Measurements from ENCODE around the gene TINCR. TPM values are rescaled to one million over a fixed set of nuclear protein-coding genes. Genes with fewer than 3 reads are reported as not detected.

The TINCR gene
- total RNA-seq, 1 experiment from 2014 or later, result not detected

GRCh38 chr19:5560156-5560555 is 7.6 kb downstream of the TINCR start:
- Histone ChIP-seq H3K4me2 (ENCODE audit: low read depth, low read length, poor library complexity, severe bottlenecking) (no peak overlapping the region), H3K79me2 (ENCODE audit: low read length) (no peaks in the 10 kb centered on the region), H4K20me1 (ENCODE audit: insufficient read depth, low read depth, low read length) (no peaks in the 10 kb centered on the region), H3K9me2 (replicated peaks; ENCODE audit: insufficient read depth, low read length) (no peaks in the 10 kb centered on the region), H3K9ac (ENCODE audit: low read length) (no peak overlapping the region), H3K27me3 (ENCODE audit: low read length) (no peaks in the 10 kb centered on the region), H2AFZ (ENCODE audit: low read length) (no peak overlapping the region), H3K4me1 (ENCODE audit: low read length) (no peaks in the 10 kb centered on the region), H3K36me3 (ENCODE audit: insufficient read depth, low read length) (no peaks in the 10 kb centered on the region), H3K27ac (ENCODE audit: low read length) (no peak overlapping the region), H3K9me3 (ENCODE audit: low read length) (peaks cover 6% of the 10 kb centered on the region), H3K4me3 (ENCODE audit: low read length) (no peak overlapping the region)
- no peak for DNase-seq

GRCh38 chr19:5559804-5560133 is 8.0 kb downstream of the TINCR start:
- H3K9ac ChIP-seq (ENCODE audit: low read length), result no peak overlapping the region
- H3K27ac ChIP-seq (ENCODE audit: low read length), result no peak overlapping the region
- peaks cover 6% of the 10 kb centered on the region for H3K9me3 ChIP-seq (ENCODE audit: low read length)
- H3K4me2 ChIP-seq (ENCODE audit: low read depth, low read length, poor library complexity, severe bottlenecking), result no peak overlapping the region
- H2AFZ ChIP-seq (ENCODE audit: low read length), result no peak overlapping the region
- no peaks in the 10 kb centered on the region for H3K4me1 ChIP-seq (ENCODE audit: low read length)
- no peaks in the 10 kb centered on the region for H3K27me3 ChIP-seq (ENCODE audit: low read length)
- DNase-seq, result no peak
- H3K36me3 ChIP-seq (ENCODE audit: insufficient read depth, low read length), result no peaks in the 10 kb centered on the region
- no peaks in the 10 kb centered on the region for H4K20me1 ChIP-seq (ENCODE audit: insufficient read depth, low read depth, low read length)
- H3K4me3 ChIP-seq (ENCODE audit: low read length), result no peak overlapping the region
- H3K79me2 ChIP-seq (ENCODE audit: low read length), result no peaks in the 10 kb centered on the region
- H3K9me2 ChIP-seq (replicated peaks; ENCODE audit: insufficient read depth, low read length), result no peaks in the 10 kb centered on the region

GRCh38 chr19:5558101-5558621 is 9.6 kb downstream of the TINCR start:
- Histone ChIP-seq H3K4me3 (ENCODE audit: low read length) (no peak overlapping the region), H2AFZ (ENCODE audit: low read length) (no peak overlapping the region), H3K4me1 (ENCODE audit: low read length) (no peaks in the 10 kb centered on the region), H3K27ac (ENCODE audit: low read length) (no peak overlapping the region), H3K9ac (ENCODE audit: low read length) (no peak overlapping the region), H3K36me3 (ENCODE audit: insufficient read depth, low read length) (no peaks in the 10 kb centered on the region), H3K4me2 (ENCODE audit: low read depth, low read length, poor library complexity, severe bottlenecking) (no peak overlapping the region), H3K79me2 (ENCODE audit: low read length) (no peaks in the 10 kb centered on the region), H3K9me2 (replicated peaks; ENCODE audit: insufficient read depth, low read length) (no peaks in the 10 kb centered on the region), H3K9me3 (ENCODE audit: low read length) (peaks cover 6% of the 10 kb centered on the region), H3K27me3 (ENCODE audit: low read length) (no peaks in the 10 kb centered on the region), H4K20me1 (ENCODE audit: insufficient read depth, low read depth, low read length) (no peaks in the 10 kb centered on the region)
- no peak for DNase-seq

GRCh38 chr19:5557691-5558090 is 10.1 kb downstream of the TINCR start:
- no peaks in the 10 kb centered on the region for H3K27me3 ChIP-seq (ENCODE audit: low read length)
- no peak overlapping the region for H3K27ac ChIP-seq (ENCODE audit: low read length)
- H3K9me2 ChIP-seq (replicated peaks; ENCODE audit: insufficient read depth, low read length), result no peaks in the 10 kb centered on the region
- no peaks in the 10 kb centered on the region for H3K79me2 ChIP-seq (ENCODE audit: low read length)
- no peak overlapping the region for H3K9ac ChIP-seq (ENCODE audit: low read length)
- H3K9me3 ChIP-seq (ENCODE audit: low read length), result peaks cover 6% of the 10 kb centered on the region
- DNase-seq, result no peak
- H3K4me1 ChIP-seq (ENCODE audit: low read length), result no peaks in the 10 kb centered on the region
- no peak overlapping the region for H2AFZ ChIP-seq (ENCODE audit: low read length)
- no peak overlapping the region for H3K4me2 ChIP-seq (ENCODE audit: low read depth, low read length, poor library complexity, severe bottlenecking)
- H4K20me1 ChIP-seq (ENCODE audit: insufficient read depth, low read depth, low read length), result no peaks in the 10 kb centered on the region
- no peak overlapping the region for H3K4me3 ChIP-seq (ENCODE audit: low read length)
- H3K36me3 ChIP-seq (ENCODE audit: insufficient read depth, low read length), result no peaks in the 10 kb centered on the region

GRCh38 chr19:5554828-5555227 is 12.9 kb downstream of the TINCR start:
- Histone ChIP-seq H3K9ac (ENCODE audit: low read length) (no peak overlapping the region), H4K20me1 (ENCODE audit: insufficient read depth, low read depth, low read length) (no peaks in the 10 kb centered on the region), H3K79me2 (ENCODE audit: low read length) (no peaks in the 10 kb centered on the region), H3K27ac (ENCODE audit: low read length) (no peak overlapping the region), H3K4me1 (ENCODE audit: low read length) (no peaks in the 10 kb centered on the region), H3K36me3 (ENCODE audit: insufficient read depth, low read length) (no peaks in the 10 kb centered on the region), H3K4me2 (ENCODE audit: low read depth, low read length, poor library complexity, severe bottlenecking) (no peak overlapping the region), H3K4me3 (ENCODE audit: low read length) (no peak overlapping the region), H2AFZ (ENCODE audit: low read length) (no peak overlapping the region), H3K27me3 (ENCODE audit: low read length) (no peaks in the 10 kb centered on the region), H3K9me3 (ENCODE audit: low read length) (no peaks in the 10 kb centered on the region), H3K9me2 (replicated peaks; ENCODE audit: insufficient read depth, low read length) (no peaks in the 10 kb centered on the region)
- DNase-seq, result no peak

GRCh38 chr19:5553892-5554291 is 13.9 kb downstream of the TINCR start:
- no peaks in the 10 kb centered on the region for H3K4me1 ChIP-seq (ENCODE audit: low read length)
- H3K79me2 ChIP-seq (ENCODE audit: low read length), result no peaks in the 10 kb centered on the region
- H3K36me3 ChIP-seq (ENCODE audit: insufficient read depth, low read length), result no peaks in the 10 kb centered on the region
- no peak overlapping the region for H3K4me2 ChIP-seq (ENCODE audit: low read depth, low read length, poor library complexity, severe bottlenecking)
- no peak overlapping the region for H3K27ac ChIP-seq (ENCODE audit: low read length)
- H3K9me3 ChIP-seq (ENCODE audit: low read length), result no peaks in the 10 kb centered on the region
- no peak overlapping the region for H2AFZ ChIP-seq (ENCODE audit: low read length)
- DNase-seq, result no peak
- H3K9me2 ChIP-seq (replicated peaks; ENCODE audit: insufficient read depth, low read length), result no peaks in the 10 kb centered on the region
- H3K9ac ChIP-seq (ENCODE audit: low read length), result no peak overlapping the region
- no peaks in the 10 kb centered on the region for H4K20me1 ChIP-seq (ENCODE audit: insufficient read depth, low read depth, low read length)
- no peak overlapping the region for H3K4me3 ChIP-seq (ENCODE audit: low read length)
- no peaks in the 10 kb centered on the region for H3K27me3 ChIP-seq (ENCODE audit: low read length)

- no peaks in the 10 kb centered on the region for H3K79me2 ChIP-seq (ENCODE audit: low read length)
These were observed 19.9 kb downstream of the TINCR start for GRCh38 chr19:5547881-5548280.

GRCh38 chr19:5545984-5546383 is 21.8 kb downstream of the TINCR start:
- no peak overlapping the region for H3K4me3 ChIP-seq (ENCODE audit: low read length)
- no peaks in the 10 kb centered on the region for H3K27me3 ChIP-seq (ENCODE audit: low read length)
- no peaks in the 10 kb centered on the region for H4K20me1 ChIP-seq (ENCODE audit: insufficient read depth, low read depth, low read length)
- H3K4me2 ChIP-seq (ENCODE audit: low read depth, low read length, poor library complexity, severe bottlenecking), result no peak overlapping the region
- H3K27ac ChIP-seq (ENCODE audit: low read length), result no peak overlapping the region
- no peak overlapping the region for H3K9ac ChIP-seq (ENCODE audit: low read length)
- no peaks in the 10 kb centered on the region for H3K36me3 ChIP-seq (ENCODE audit: insufficient read depth, low read length)
- H3K9me2 ChIP-seq (replicated peaks; ENCODE audit: insufficient read depth, low read length), result no peaks in the 10 kb centered on the region
- no peaks in the 10 kb centered on the region for H3K4me1 ChIP-seq (ENCODE audit: low read length)
- no peak overlapping the region for H2AFZ ChIP-seq (ENCODE audit: low read length)
- no peaks in the 10 kb centered on the region for H3K9me3 ChIP-seq (ENCODE audit: low read length)
- DNase-seq, result no peak
- no peaks in the 10 kb centered on the region for H3K79me2 ChIP-seq (ENCODE audit: low read length)

More at GRCh38 chr19:5547881-5548280, 19.9 kb downstream of the TINCR start:
- Histone ChIP-seq H3K4me1 (ENCODE audit: low read length) (no peaks in the 10 kb centered on the region), H3K9me2 (replicated peaks; ENCODE audit: insufficient read depth, low read length) (no peaks in the 10 kb centered on the region), H3K4me2 (ENCODE audit: low read depth, low read length, poor library complexity, severe bottlenecking) (no peak overlapping the region), H3K27ac (ENCODE audit: low read length) (no peak overlapping the region), H3K36me3 (ENCODE audit: insufficient read depth, low read length) (no peaks in the 10 kb centered on the region), H3K27me3 (ENCODE audit: low read length) (no peaks in the 10 kb centered on the region), H3K9ac (ENCODE audit: low read length) (no peak overlapping the region), H2AFZ (ENCODE audit: low read length) (no peak overlapping the region), H3K9me3 (ENCODE audit: low read length) (no peaks in the 10 kb centered on the region), H3K4me3 (ENCODE audit: low read length) (no peak overlapping the region), H4K20me1 (ENCODE audit: insufficient read depth, low read depth, low read length) (no peaks in the 10 kb centered on the region)
- DNase-seq, result peak; percentile 78

- Histone ChIP-seq H3K9me2 (replicated peaks; ENCODE audit: insufficient read depth, low read length) (no peaks in the 10 kb centered on the region), H3K4me1 (ENCODE audit: low read length) (no peaks in the 10 kb centered on the region), H3K36me3 (ENCODE audit: insufficient read depth, low read length) (no peaks in the 10 kb centered on the region), H2AFZ (ENCODE audit: low read length) (no peak overlapping the region), H3K27me3 (ENCODE audit: low read length) (no peaks in the 10 kb centered on the region), H3K4me3 (ENCODE audit: low read length) (no peak overlapping the region), H3K9me3 (ENCODE audit: low read length) (no peaks in the 10 kb centered on the region), H3K4me2 (ENCODE audit: low read depth, low read length, poor library complexity, severe bottlenecking) (no peak overlapping the region), H3K9ac (ENCODE audit: low read length) (no peak overlapping the region), H4K20me1 (ENCODE audit: insufficient read depth, low read depth, low read length) (no peaks in the 10 kb centered on the region), H3K79me2 (ENCODE audit: low read length) (no peaks in the 10 kb centered on the region), H3K27ac (ENCODE audit: low read length) (no peak overlapping the region)
- DNase-seq, result no peak
These were observed 22.7 kb downstream of the TINCR start for GRCh38 chr19:5545051-5545450.

Data from Karpas-422 (cell line).